Progenitor cell of endocrine pancreas (in vitro differentiated cells): ENCODE results near the gene AHSP. TPM values are rescaled to one million over a fixed set of nuclear protein-coding genes. Genes with fewer than 3 reads are reported as not detected.
A peak's percentile ranks its signal among the peaks of the same experiment; 100 is the strongest.

ENCODE experiments used
- DNase-seq: peaks from one replicate; pipeline ENCODE4 v3.0.0; 2021; ENCODE audit warnings: low spot score; ENCODE audit not compliant: unreplicated experiment
- H3K27ac Mint-ChIP-seq: 2 replicates; pipeline ENCODE4 v1.8.0; 2021; ENCODE audit warnings: mild to moderate bottlenecking, moderate library complexity, mixed read lengths
- H3K27me3 Mint-ChIP-seq: 2 replicates; pipeline ENCODE4 v1.8.0; 2021; ENCODE audit warnings: mixed read lengths
- H3K36me3 Mint-ChIP-seq: 2 replicates; pipeline ENCODE4 v1.8.0; 2022; ENCODE audit warnings: mixed read lengths; ENCODE audit not compliant: insufficient read depth
- H3K4me1 Mint-ChIP-seq: 2 replicates; pipeline ENCODE4 v1.8.0; 2021; ENCODE audit warnings: low read depth, mixed read lengths
- H3K4me3 Mint-ChIP-seq: 2 replicates; pipeline ENCODE4 v1.8.0; 2021; ENCODE audit warnings: low read depth, mild to moderate bottlenecking, moderate library complexity, mixed read lengths
- H3K9me3 Mint-ChIP-seq: 2 replicates; pipeline ENCODE4 v1.8.0; 2021; ENCODE audit warnings: low read depth, mixed read lengths
- total RNA-seq: library from RNA; stranded (reverse); gene quantifications from 2 replicates; pipeline ENCODE4 v1.2.1, GENCODE V29; 2021
- TF ChIP-seq, protein P1 (sequence below): fragments of 200-600 bp; sonication (generic); IDR thresholded peaks from one replicate; pipeline ENCODE4 v1.5.0; 2021; ENCODE audit warnings: antibody characterized with exemption, mild to moderate bottlenecking; ENCODE audit not compliant: unreplicated experiment

Gene AHSP
- total RNA-seq, 1 donor from 2014 or later, result not detected

DNA sequence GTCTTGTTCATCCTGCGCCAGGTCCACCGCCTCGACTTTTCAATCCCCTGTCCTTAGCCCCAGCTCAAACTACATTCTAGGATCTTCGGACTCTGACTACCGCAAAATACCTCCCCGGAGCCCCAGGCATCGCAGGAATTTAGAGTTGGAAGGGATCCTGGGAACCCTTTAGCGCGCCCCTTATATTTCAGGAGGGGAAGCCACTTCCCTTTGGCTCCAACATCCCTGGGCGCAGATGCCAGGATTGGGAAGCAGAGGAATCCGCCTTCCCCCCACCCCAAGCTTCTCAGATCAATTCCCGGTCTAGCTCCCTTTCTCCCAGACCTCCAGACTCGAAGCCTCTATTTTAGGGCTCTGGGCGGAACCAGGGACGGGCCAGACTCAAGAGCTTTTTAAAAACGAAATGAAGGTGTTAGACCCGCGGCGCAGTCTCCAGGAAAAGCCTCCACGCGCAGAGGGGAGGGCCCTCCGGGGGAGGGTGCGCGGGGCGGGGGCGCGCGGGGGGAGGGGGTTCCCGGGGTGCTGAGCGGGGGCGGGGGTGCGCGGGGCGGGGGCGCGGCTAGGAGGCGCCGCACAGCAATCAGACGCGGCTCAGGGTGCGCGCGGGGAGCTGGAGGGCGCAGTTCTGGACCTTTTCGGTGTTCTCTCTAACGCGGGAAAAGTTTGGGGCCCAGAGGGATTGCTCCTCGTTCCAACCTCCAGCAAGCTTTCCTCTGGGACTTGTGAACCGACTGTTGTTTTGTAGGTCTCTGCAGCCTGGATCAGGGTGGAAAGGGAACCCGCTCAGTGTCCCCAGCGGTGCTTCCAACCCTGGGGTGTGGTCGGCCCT, 1.6 kb downstream of the AHSP start:
- no peak for DNase-seq
- Mint-ChIP-seq H3K27me3 (peaks cover 16% of the 10 kb centered on the region), H3K27ac (no peak overlapping the region), H3K9me3 (no peaks in the 10 kb centered on the region), H3K36me3 (no peaks in the 10 kb centered on the region), H3K4me3 (peak overlapping the region; percentile 62), H3K4me1 (peaks cover 3% of the 10 kb centered on the region)
- TF ChIP-seq, protein P1, sequence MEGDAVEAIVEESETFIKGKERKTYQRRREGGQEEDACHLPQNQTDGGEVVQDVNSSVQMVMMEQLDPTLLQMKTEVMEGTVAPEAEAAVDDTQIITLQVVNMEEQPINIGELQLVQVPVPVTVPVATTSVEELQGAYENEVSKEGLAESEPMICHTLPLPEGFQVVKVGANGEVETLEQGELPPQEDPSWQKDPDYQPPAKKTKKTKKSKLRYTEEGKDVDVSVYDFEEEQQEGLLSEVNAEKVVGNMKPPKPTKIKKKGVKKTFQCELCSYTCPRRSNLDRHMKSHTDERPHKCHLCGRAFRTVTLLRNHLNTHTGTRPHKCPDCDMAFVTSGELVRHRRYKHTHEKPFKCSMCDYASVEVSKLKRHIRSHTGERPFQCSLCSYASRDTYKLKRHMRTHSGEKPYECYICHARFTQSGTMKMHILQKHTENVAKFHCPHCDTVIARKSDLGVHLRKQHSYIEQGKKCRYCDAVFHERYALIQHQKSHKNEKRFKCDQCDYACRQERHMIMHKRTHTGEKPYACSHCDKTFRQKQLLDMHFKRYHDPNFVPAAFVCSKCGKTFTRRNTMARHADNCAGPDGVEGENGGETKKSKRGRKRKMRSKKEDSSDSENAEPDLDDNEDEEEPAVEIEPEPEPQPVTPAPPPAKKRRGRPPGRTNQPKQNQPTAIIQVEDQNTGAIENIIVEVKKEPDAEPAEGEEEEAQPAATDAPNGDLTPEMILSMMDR, result no peak

DNA sequence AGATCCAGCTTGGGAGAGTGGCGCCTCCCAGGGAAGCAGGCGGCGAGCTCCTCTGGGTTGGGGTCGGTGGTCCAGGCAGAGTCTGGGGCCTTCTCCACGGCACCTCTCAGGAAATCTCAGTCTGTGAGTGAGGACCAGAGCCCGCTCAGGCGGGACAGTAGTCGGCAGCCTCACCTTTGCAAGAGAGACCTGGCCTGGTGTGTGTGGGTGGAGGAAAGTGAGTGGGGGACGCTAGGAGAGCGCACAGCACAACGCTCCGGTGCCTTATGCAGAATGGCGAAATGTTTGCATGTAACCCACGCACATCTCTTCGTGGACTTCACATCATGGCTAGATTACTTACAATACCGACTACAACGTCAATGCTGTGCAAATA, 2.2 kb downstream of the AHSP start:
- no peaks in the 10 kb centered on the region for H3K36me3 Mint-ChIP-seq
- H3K27ac Mint-ChIP-seq, result no peak overlapping the region
- H3K9me3 Mint-ChIP-seq, result no peaks in the 10 kb centered on the region
- H3K27me3 Mint-ChIP-seq, result peaks cover 12% of the 10 kb centered on the region
- TF ChIP-seq, protein P1, result no peak
- peaks cover 3% of the 10 kb centered on the region for H3K4me1 Mint-ChIP-seq
- no peak for DNase-seq
- peak overlapping the region; percentile 47 for H3K4me3 Mint-ChIP-seq

DNA sequence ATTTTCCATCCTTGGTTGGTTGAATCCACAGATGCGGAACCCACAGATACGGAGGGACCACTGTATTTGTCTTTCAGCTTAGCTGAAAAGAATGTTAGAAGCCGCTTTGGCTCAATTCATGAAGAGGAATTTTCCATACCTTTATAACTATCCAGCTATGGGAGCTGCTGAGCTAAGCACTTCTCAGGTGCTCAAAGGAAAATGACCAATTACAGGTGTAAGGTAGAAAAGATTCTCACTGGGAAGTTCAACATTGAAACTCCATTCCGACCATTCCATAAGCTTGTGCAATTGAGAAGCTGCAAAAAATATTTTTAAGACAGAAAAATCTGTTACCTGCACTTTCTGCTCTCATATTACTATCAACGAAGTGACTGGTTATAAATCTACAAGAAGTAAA, 2.7 kb downstream of the AHSP start:
- H3K27ac Mint-ChIP-seq, result no peak overlapping the region
- TF ChIP-seq, protein P1, result no peak
- no peak overlapping the region for H3K4me3 Mint-ChIP-seq
- H3K9me3 Mint-ChIP-seq, result no peaks in the 10 kb centered on the region
- H3K27me3 Mint-ChIP-seq, result peaks cover 11% of the 10 kb centered on the region
- DNase-seq, result no peak
- H3K36me3 Mint-ChIP-seq, result no peaks in the 10 kb centered on the region
- H3K4me1 Mint-ChIP-seq, result peaks cover 3% of the 10 kb centered on the region

DNA sequence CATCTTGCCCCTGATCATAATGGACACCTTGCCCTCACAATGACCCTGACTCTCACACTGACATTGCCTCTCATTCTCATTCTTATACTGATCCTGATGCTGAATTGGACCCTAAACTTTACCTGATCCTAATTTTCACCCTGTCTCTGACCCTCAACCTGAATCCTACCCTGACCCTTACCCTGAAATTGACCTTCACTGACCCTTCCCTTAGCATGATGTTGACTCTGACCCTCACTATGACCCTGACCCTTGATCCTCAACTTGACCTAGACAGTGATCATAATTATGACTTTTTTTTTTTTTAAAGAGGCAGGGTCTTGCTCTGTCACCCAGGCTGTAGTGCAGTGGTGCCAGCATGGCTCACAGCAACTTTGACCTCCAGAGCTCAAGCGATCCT, 3.4 kb downstream of the AHSP start:
- TF ChIP-seq, protein P1, result no peak
- no peaks in the 10 kb centered on the region for H3K9me3 Mint-ChIP-seq
- H3K36me3 Mint-ChIP-seq, result no peaks in the 10 kb centered on the region
- DNase-seq, result no peak
- no peak overlapping the region for H3K4me3 Mint-ChIP-seq
- peaks cover 3% of the 10 kb centered on the region for H3K4me1 Mint-ChIP-seq
- H3K27me3 Mint-ChIP-seq, result peaks cover 13% of the 10 kb centered on the region
- no peak overlapping the region for H3K27ac Mint-ChIP-seq

DNA sequence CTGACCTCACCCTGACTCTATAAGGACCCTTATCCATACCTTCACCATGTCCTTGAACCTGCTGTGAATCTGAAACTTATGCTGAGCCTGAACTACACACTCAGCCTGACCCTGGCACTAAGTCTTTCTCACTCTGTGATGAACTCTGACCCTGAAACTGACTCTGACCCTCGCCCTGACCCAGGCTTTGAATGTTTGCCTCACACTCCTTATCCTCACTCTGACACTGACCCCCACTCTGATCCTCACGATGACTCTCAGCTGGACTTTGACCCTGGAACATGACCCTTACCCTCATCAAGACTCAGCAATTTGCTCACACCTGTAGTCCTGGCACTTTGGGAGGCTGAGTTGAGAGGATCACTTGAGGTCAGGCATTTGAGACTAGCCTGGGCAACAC, 4.4 kb downstream of the AHSP start:
- no peaks in the 10 kb centered on the region for H3K9me3 Mint-ChIP-seq
- no peaks in the 10 kb centered on the region for H3K36me3 Mint-ChIP-seq
- TF ChIP-seq, protein P1, result no peak
- no peak overlapping the region for H3K27ac Mint-ChIP-seq
- no peak for DNase-seq
- H3K27me3 Mint-ChIP-seq, result peaks cover 5% of the 10 kb centered on the region
- H3K4me1 Mint-ChIP-seq, result peaks cover 3% of the 10 kb centered on the region
- no peak overlapping the region for H3K4me3 Mint-ChIP-seq
